ENCODE measurements around the gene AIF1L.

The AIF1L gene

GRCh38 chr9:131129183-131129582 is 32.9 kb downstream of the AIF1L start:
- TF ChIP-seq ZFX (IDR thresholded peaks at IDR 0.05; ENCODE audit: borderline replicate concordance) (no peak), CTCF (IDR thresholded peaks at IDR 0.05) (no peak)

GRCh38 chr9:131138676-131139075 is 42.3 kb downstream of the AIF1L start:
- TF ChIP-seq ZFX (IDR thresholded peaks at IDR 0.05; ENCODE audit: borderline replicate concordance): no peak
- no peak for TF ChIP-seq CTCF (IDR thresholded peaks at IDR 0.05)
- no peak overlapping the region for H3K27ac ChIP-seq

More at GRCh38 chr9:131129183-131129582, 32.9 kb downstream of the AIF1L start:
- no peak overlapping the region for H3K27ac ChIP-seq

- TF ChIP-seq ZFX (IDR thresholded peaks at IDR 0.05; ENCODE audit: borderline replicate concordance): no peak
- no peak for TF ChIP-seq CTCF (IDR thresholded peaks at IDR 0.05)
Measured at GRCh38 chr9:131140112-131140511, 43.8 kb downstream of the AIF1L start.

GRCh38 chr9:131140550-131140949 is 44.2 kb downstream of the AIF1L start:
- TF ChIP-seq ZFX (IDR thresholded peaks at IDR 0.05; ENCODE audit: borderline replicate concordance) (no peak), CTCF (IDR thresholded peaks at IDR 0.05) (no peak)

More at GRCh38 chr9:131140112-131140511, 43.8 kb downstream of the AIF1L start:
- no peak overlapping the region for H3K27ac ChIP-seq

GRCh38 chr9:131142160-131142559 is 45.8 kb downstream of the AIF1L start:
- no peak for TF ChIP-seq CTCF (IDR thresholded peaks at IDR 0.05)
- no peak for TF ChIP-seq ZFX (IDR thresholded peaks at IDR 0.05; ENCODE audit: borderline replicate concordance)

More at GRCh38 chr9:131140550-131140949, 44.2 kb downstream of the AIF1L start:
- no peak overlapping the region for H3K27ac ChIP-seq

GRCh38 chr9:131144201-131144600 is 47.9 kb downstream of the AIF1L start:
- no peak for TF ChIP-seq CTCF (IDR thresholded peaks at IDR 0.05)
- no peak for TF ChIP-seq ZFX (IDR thresholded peaks at IDR 0.05; ENCODE audit: borderline replicate concordance)
- no peak overlapping the region for H3K27ac ChIP-seq

More at GRCh38 chr9:131142160-131142559, 45.8 kb downstream of the AIF1L start:
- no peak overlapping the region for H3K27ac ChIP-seq

- no peak for TF ChIP-seq ZFX (IDR thresholded peaks at IDR 0.05; ENCODE audit: borderline replicate concordance)
- no peak for TF ChIP-seq CTCF (IDR thresholded peaks at IDR 0.05)
- H3K27ac ChIP-seq: no peak overlapping the region
Measured at GRCh38 chr9:131145245-131145644, 48.9 kb downstream of the AIF1L start.

Data from 22Rv1 (cell line).